HG03342 (cell line): ENCODE results near the gene NTN1.
"Not testable (repeated sequence)": the region's sequence is repeated elsewhere in the genome, so short reads cannot be mapped to it uniquely, and the experiment has no call there.

Experiments
- ATAC-seq: cut with Tn5 transposase; IDR thresholded peaks from one replicate; pipeline ENCODE4 v1.9.1; 2021; ENCODE audit warnings: mild to moderate bottlenecking, moderate library complexity; ENCODE audit not compliant: unreplicated experiment

NTN1 gene

GRCh38 chr17:9151091-9151490 lies 129.8 kb downstream of the NTN1 start:
- ATAC-seq, result no peak

GRCh38 chr17:9151740-9152139 lies 130.4 kb downstream of the NTN1 start:
- ATAC-seq, result not testable (repeated sequence)

- ATAC-seq, result no peak
Measured at GRCh38 chr17:9158544-9159452, 137.5 kb downstream of the NTN1 start.

GRCh38 chr17:9162275-9162985 lies 141.1 kb downstream of the NTN1 start:
- ATAC-seq, result no peak

- ATAC-seq, result no peak
Measured at GRCh38 chr17:9166788-9167187, 145.5 kb downstream of the NTN1 start.

GRCh38 chr17:9167379-9167778 lies 146.1 kb downstream of the NTN1 start:
- ATAC-seq, result no peak

- ATAC-seq, result no peak
Measured at GRCh38 chr17:9169116-9169515, 147.8 kb downstream of the NTN1 start.

- no peak for ATAC-seq
Measured at GRCh38 chr17:9170336-9170735, 149.0 kb downstream of the NTN1 start.

GRCh38 chr17:9170853-9171252 lies 149.5 kb downstream of the NTN1 start:
- no peak for ATAC-seq

GRCh38 chr17:9173386-9173983 lies 152.2 kb downstream of the NTN1 start:
- no peak for ATAC-seq

GRCh38 chr17:9174312-9174711 lies 153.0 kb downstream of the NTN1 start:
- ATAC-seq, result no peak

GRCh38 chr17:9174779-9175574 lies 153.7 kb downstream of the NTN1 start:
- no peak for ATAC-seq

- no peak for ATAC-seq
Measured at GRCh38 chr17:9175700-9176467, 154.6 kb downstream of the NTN1 start.

GRCh38 chr17:9177212-9177611 lies 155.9 kb downstream of the NTN1 start:
- no peak for ATAC-seq

GRCh38 chr17:9178319-9178718 lies 157.0 kb downstream of the NTN1 start:
- no peak for ATAC-seq

GRCh38 chr17:9179602-9180001 lies 158.3 kb downstream of the NTN1 start:
- no peak for ATAC-seq

GRCh38 chr17:9181640-9182039 lies 160.3 kb downstream of the NTN1 start:
- ATAC-seq, result no peak

- ATAC-seq, result no peak
Measured at GRCh38 chr17:9183306-9183705, 162.0 kb downstream of the NTN1 start.

- no peak for ATAC-seq
Measured at GRCh38 chr17:9185142-9185541, 163.8 kb downstream of the NTN1 start.

GRCh38 chr17:9185688-9186284 lies 164.5 kb downstream of the NTN1 start:
- no peak for ATAC-seq
